SHP77 treated with DMSO at 0.1 percent for 48 hours (cell line): ENCODE results near the gene ATG5.

Source experiments
- DNase-seq: peaks from one replicate; lab custom pipeline; 2025; lab: John Stamatoyannopoulos, UW

Gene ATG5

GRCh38 chr6:106178900-106179299 lies 146.7 kb downstream of the ATG5 start:
- no peak for DNase-seq

- no peak for DNase-seq
These were observed 147.8 kb downstream of the ATG5 start for GRCh38 chr6:106177786-106178185.

GRCh38 chr6:106173124-106173879 lies 152.3 kb downstream of the ATG5 start:
- no peak for DNase-seq

GRCh38 chr6:106170030-106170791 lies 155.3 kb downstream of the ATG5 start:
- DNase-seq, result no peak

GRCh38 chr6:106169517-106169916 lies 156.0 kb downstream of the ATG5 start:
- no peak for DNase-seq

- no peak for DNase-seq
These were observed 157.3 kb downstream of the ATG5 start for GRCh38 chr6:106168097-106168888.

- DNase-seq, result no peak
These were observed 158.3 kb downstream of the ATG5 start for GRCh38 chr6:106167096-106167814.

GRCh38 chr6:106165885-106166485 lies 159.6 kb downstream of the ATG5 start:
- no peak for DNase-seq

GRCh38 chr6:106163966-106164877 lies 161.3 kb downstream of the ATG5 start:
- DNase-seq, result no peak

- no peak for DNase-seq
These were observed 162.1 kb downstream of the ATG5 start for GRCh38 chr6:106163446-106163965.

- DNase-seq, result no peak
These were observed 162.6 kb downstream of the ATG5 start for GRCh38 chr6:106162921-106163320.

- DNase-seq, result no peak
These were observed 163.7 kb downstream of the ATG5 start for GRCh38 chr6:106161893-106162292.

- no peak for DNase-seq
These were observed 164.2 kb downstream of the ATG5 start for GRCh38 chr6:106161311-106161874.

GRCh38 chr6:106160189-106160588 lies 165.4 kb downstream of the ATG5 start:
- DNase-seq, result no peak

- no peak for DNase-seq
These were observed 166.0 kb downstream of the ATG5 start for GRCh38 chr6:106159531-106159940.

GRCh38 chr6:106158816-106159215 lies 166.7 kb downstream of the ATG5 start:
- DNase-seq, result no peak

GRCh38 chr6:106156863-106157262 lies 168.7 kb downstream of the ATG5 start:
- DNase-seq, result no peak

- DNase-seq, result no peak
These were observed 169.1 kb downstream of the ATG5 start for GRCh38 chr6:106156413-106156812.

- DNase-seq, result no peak
These were observed 170.2 kb downstream of the ATG5 start for GRCh38 chr6:106155219-106155830.
